H9 (cell line): ENCODE measurements around the gene MACIR. TPM values are rescaled to one million over a fixed set of nuclear protein-coding genes. Genes with fewer than 3 reads are reported as not detected.

Source experiments
- DNase-seq: peaks from one replicate; pipeline ENCODE4 v3.0.0-alpha.2; 2017
- H2AFZ ChIP-seq: one replicate; pipeline ENCODE4 v1.6.1; 2013; ENCODE audit warnings: mild to moderate bottlenecking, low read length, control low read depth, moderate library complexity
- H2AK5ac ChIP-seq: 2 replicates; pipeline ENCODE4 v1.6.1; 2013; ENCODE audit warnings: low read length, control low read depth, mixed read lengths; ENCODE audit not compliant: insufficient read length
- H2BK120ac ChIP-seq: one replicate; pipeline ENCODE4 v1.6.1; 2013; ENCODE audit warnings: low read depth, mild to moderate bottlenecking, low read length, control low read depth, inconsistent platforms; ENCODE audit not compliant: poor library complexity, severe bottlenecking
- H2BK12ac ChIP-seq: 2 replicates; pipeline ENCODE4 v1.6.1; 2013; ENCODE audit warnings: low read length, control low read depth, mixed read lengths, low read depth; ENCODE audit not compliant: insufficient read length
- H2BK15ac ChIP-seq: 2 replicates; pipeline ENCODE4 v1.6.1; 2013; ENCODE audit warnings: low read depth, low read length, control low read depth
- H2BK20ac ChIP-seq: one replicate; pipeline ENCODE4 v1.6.1; 2013; ENCODE audit warnings: low read depth, mild to moderate bottlenecking, low read length, control low read depth, inconsistent platforms; ENCODE audit not compliant: poor library complexity, severe bottlenecking
- H2BK5ac ChIP-seq: 2 replicates; pipeline ENCODE4 v1.6.1; 2013; ENCODE audit warnings: low read length, control low read depth, mixed read lengths; ENCODE audit not compliant: insufficient read length
- H3K14ac ChIP-seq: 2 replicates; pipeline ENCODE4 v1.6.1; 2013; ENCODE audit warnings: low read length, control low read depth; ENCODE audit not compliant: insufficient read depth
- H3K18ac ChIP-seq: 2 replicates; pipeline ENCODE4 v1.6.1; 2013; ENCODE audit warnings: low read depth, mild to moderate bottlenecking, mixed read lengths, low read length, control low read depth; ENCODE audit not compliant: insufficient read length
- H3K23ac ChIP-seq: 2 replicates; pipeline ENCODE4 v1.6.1; 2013; ENCODE audit warnings: low read length, control low read depth, mixed read lengths, low read depth; ENCODE audit not compliant: insufficient read length
- H3K23me2 ChIP-seq: 2 replicates; pipeline ENCODE4 v1.6.1; 2013; ENCODE audit warnings: low read depth, mild to moderate bottlenecking, mixed read lengths, low read length, control low read depth; ENCODE audit not compliant: insufficient read length, poor library complexity, severe bottlenecking
- H3K27ac ChIP-seq: 2 replicates; pipeline ENCODE4 v1.5.1; 2013; ENCODE audit warnings: low read length, control low read depth, mixed read lengths, low read depth; ENCODE audit not compliant: insufficient read length
- H3K27me3 ChIP-seq: 2 replicates; pipeline ENCODE4 v1.6.1; 2013; ENCODE audit warnings: low read length, control low read depth, inconsistent platforms; ENCODE audit not compliant: insufficient read depth
- H3K4ac ChIP-seq: 2 replicates; pipeline ENCODE4 v1.6.1; 2013; ENCODE audit warnings: low read depth, mild to moderate bottlenecking, control low read depth, inconsistent platforms, low read length, moderate library complexity
- H3K4me1 ChIP-seq: 2 replicates; pipeline ENCODE4 v1.6.1; 2013; ENCODE audit warnings: low read length, control low read depth, inconsistent platforms; ENCODE audit not compliant: insufficient read depth
- H3K4me2 ChIP-seq: 2 replicates; pipeline ENCODE4 v1.6.1; 2013; ENCODE audit warnings: low read length, control low read depth, mixed read lengths; ENCODE audit not compliant: insufficient read length, insufficient read depth
- H3K56ac ChIP-seq: 2 replicates; pipeline ENCODE4 v1.6.1; 2013; ENCODE audit warnings: low read depth, mild to moderate bottlenecking, mixed read lengths, low read length, control low read depth; ENCODE audit not compliant: insufficient read length
- H3K79me1 ChIP-seq: 2 replicates; pipeline ENCODE4 v1.6.1; 2013; ENCODE audit warnings: low read depth, mild to moderate bottlenecking, moderate library complexity, low read length, control low read depth, inconsistent platforms; ENCODE audit not compliant: insufficient read depth, poor library complexity, severe bottlenecking
- H3K79me2 ChIP-seq: 2 replicates; pipeline ENCODE4 v1.6.1; 2013; ENCODE audit warnings: low read length, control low read depth, inconsistent platforms; ENCODE audit not compliant: insufficient read depth
- H3K9ac ChIP-seq: 2 replicates; pipeline ENCODE4 v1.6.1; 2013; ENCODE audit warnings: low read length, control low read depth, mixed read lengths; ENCODE audit not compliant: insufficient read length; ENCODE audit errors: extremely low read depth
- H3K9me3 ChIP-seq: one replicate; pipeline ENCODE4 v1.6.1; 2013; ENCODE audit warnings: low read depth, low read length, inconsistent platforms; ENCODE audit not compliant: control insufficient read depth
- H3T11ph ChIP-seq: one replicate; pipeline ENCODE4 v1.6.1; 2013; ENCODE audit warnings: mild to moderate bottlenecking, low read length, control low read depth, inconsistent platforms
- H4K20me1 ChIP-seq: one replicate; pipeline ENCODE4 v1.6.1; 2013; ENCODE audit not compliant: control insufficient read depth, insufficient read length, insufficient read depth
- H4K5ac ChIP-seq: 2 replicates; pipeline ENCODE4 v1.6.1; 2013; ENCODE audit warnings: low read depth, mild to moderate bottlenecking, mixed read lengths, low read length, control low read depth; ENCODE audit not compliant: insufficient read length
- H4K8ac ChIP-seq: replicated peaks from 2 replicates; pipeline ENCODE4 v1.6.1; 2013; ENCODE audit warnings: low read length, control low read depth, mixed read lengths, low read depth; ENCODE audit not compliant: insufficient read length
- H4K91ac ChIP-seq: 2 replicates; pipeline ENCODE4 v1.6.1; 2013; ENCODE audit warnings: low read depth, mild to moderate bottlenecking, moderate library complexity, mixed read lengths, low read length, control low read depth; ENCODE audit not compliant: insufficient read length
- H3K27ac Mint-ChIP-seq, 3 experiments: 2 replicates in 2 of 3; 3 replicates in 1 of 3; pipeline ENCODE4 v1.8.0; 2020 to 2021; ENCODE audit warnings: mixed read lengths in 3 of 3, mild to moderate bottlenecking in 1 of 3, moderate library complexity in 1 of 3
- H3K27me3 Mint-ChIP-seq: 2 replicates; pipeline ENCODE4 v1.8.0; 2021; ENCODE audit warnings: low read depth, mild to moderate bottlenecking, moderate library complexity, mixed read lengths
- H3K36me3 Mint-ChIP-seq, 3 experiments: 2 replicates in 2 of 3; 3 replicates in 1 of 3; pipeline ENCODE4 v1.8.0; 2020 to 2021; ENCODE audit warnings: low read depth in 3 of 3, mixed read lengths in 3 of 3; ENCODE audit not compliant: insufficient read depth in 1 of 3
- H3K4me1 Mint-ChIP-seq, 2 experiments: 2 replicates each; pipeline ENCODE4 v1.8.0; 2020; ENCODE audit warnings: mixed read lengths in 2 of 2
- H3K4me3 Mint-ChIP-seq, 2 experiments: 2 replicates in 1 of 2; 3 replicates in 1 of 2; pipeline ENCODE4 v1.8.0; 2020 to 2021; ENCODE audit warnings: mild to moderate bottlenecking in 2 of 2, mixed read lengths in 2 of 2, moderate library complexity in 1 of 2
- H3K9me3 Mint-ChIP-seq, 2 experiments: 2 replicates in 1 of 2; 3 replicates in 1 of 2; pipeline ENCODE4 v1.8.0; 2020; ENCODE audit warnings: mild to moderate bottlenecking in 2 of 2, mixed read lengths in 2 of 2, moderate library complexity in 1 of 2
- CTCF ChIP-seq: fragments of 200-600 bp; sonication (generic); conservative IDR thresholded peaks from 3 replicates; pipeline ENCODE4 v1.8.0; 2021; ENCODE audit warnings: antibody characterized with exemption, mild to moderate bottlenecking
- WGBS: extraction: QIAGEN DNeasy Blood & Tissue Kit; methylation state at CpG from one replicate; pipeline ENCODE4 v1.1.7; 2013; ENCODE audit warnings: missing lambda C conversion rate, low lambda C conversion rate, mixed read lengths; ENCODE audit not compliant: insufficient read length; ENCODE audit errors: extremely low coverage; 5-methylcytosine and 5-hydroxymethylcytosine counted together
- total RNA-seq: library from RNA; stranded (reverse); gene quantifications from 2 replicates; pipeline ENCODE4 v1.2.1, GENCODE V29; 2021

Gene MACIR
- total RNA-seq, 1 experiment from 2014 or later = 11.7 TPM

DNA sequence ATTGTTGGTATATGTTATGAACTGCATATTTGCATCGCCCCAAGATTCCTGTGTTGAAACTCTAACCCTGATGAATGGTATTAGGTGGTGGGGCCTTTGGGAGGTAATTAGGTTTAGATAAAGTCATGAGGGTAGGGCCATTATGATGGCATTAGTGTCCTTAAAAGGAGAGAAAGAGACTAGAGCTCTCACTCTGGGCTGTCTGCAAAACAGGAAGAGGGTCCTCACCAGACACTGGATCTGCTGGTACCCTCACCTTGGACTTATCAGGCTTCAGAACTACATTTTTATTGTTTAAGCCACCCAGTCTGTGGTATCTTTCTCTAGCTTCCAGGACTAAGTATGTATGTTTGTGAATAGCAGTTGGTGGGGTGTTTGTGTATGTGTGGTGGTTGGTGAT is 68.9 kb downstream of the MACIR start:
- H3K9me3 Mint-ChIP-seq = no peaks in the 10 kb centered on the region
- DNase-seq = no peak
- H3K18ac ChIP-seq = no peak overlapping the region
- no peak overlapping the region for H3K4ac ChIP-seq
- no peak overlapping the region for H3K14ac ChIP-seq
- no peak overlapping the region for H2BK120ac ChIP-seq
- no peak overlapping the region for H3K27ac ChIP-seq
- no peak overlapping the region for H2AFZ ChIP-seq
- H2BK15ac ChIP-seq = no peak overlapping the region
- H3K4me1 Mint-ChIP-seq = no peaks in the 10 kb centered on the region
- H3K4me1 ChIP-seq = no peaks in the 10 kb centered on the region
- no peak overlapping the region for H4K5ac ChIP-seq
- peak overlapping the region in 1 of 3 experiments; percentile 75; a peak in 1 of 7 replicates for H3K27ac Mint-ChIP-seq
- H3K27me3 ChIP-seq = no peaks in the 10 kb centered on the region
- no peaks in the 10 kb centered on the region for H3K9me3 ChIP-seq
- no peak overlapping the region for H4K8ac ChIP-seq
- no peak overlapping the region for H2AK5ac ChIP-seq
- no peaks in the 10 kb centered on the region for H3K79me1 ChIP-seq
- no peak overlapping the region for H3T11ph ChIP-seq
- no peaks in the 10 kb centered on the region; the same call in 1 of the 2 replicates for H3K27me3 Mint-ChIP-seq
- H3K4me2 ChIP-seq = no peak overlapping the region
- no peak overlapping the region for H3K4me3 Mint-ChIP-seq
- no peak for TF ChIP-seq CTCF
- H3K23ac ChIP-seq = no peak overlapping the region
- H3K36me3 Mint-ChIP-seq = no peaks in the 10 kb centered on the region
- no CpG with 5 or more reads among the region's 1 CpG for WGBS
- no peak overlapping the region for H3K9ac ChIP-seq
- no peaks in the 10 kb centered on the region for H3K79me2 ChIP-seq
- no peaks in the 10 kb centered on the region for H4K20me1 ChIP-seq
- H2BK5ac ChIP-seq = no peak overlapping the region
- no peak overlapping the region for H2BK12ac ChIP-seq
- H3K23me2 ChIP-seq = no peaks in the 10 kb centered on the region
- no peak overlapping the region for H2BK20ac ChIP-seq
- no peak overlapping the region for H3K56ac ChIP-seq
- H4K91ac ChIP-seq = no peak overlapping the region
